NCI-H2196 (cell line): ENCODE results near the gene RRAGB.
"Not testable (repeated sequence)": the region's sequence is repeated elsewhere in the genome, so short reads cannot be mapped to it uniquely, and the experiment has no call there.

Source experiments
- DNase-seq: peaks from one replicate; lab custom pipeline; 2025; ENCODE audit not compliant: unreplicated experiment; lab: John Stamatoyannopoulos, UW

RRAGB gene

GRCh38 chrX:55717521-55718497 is at the start of gene RRAGB:
Gene RRAGB (plus strand): TSS chrX:55717749. CDS start chrX:55718328, 579 bp downstream.
- peak; percentile 91 for DNase-seq

GRCh38 chrX:55668084-55668483 is 49.5 kb upstream of the RRAGB start:
- no peak for DNase-seq

GRCh38 chrX:55688579-55688978 is 29.0 kb upstream of the RRAGB start:
- DNase-seq = not testable (repeated sequence)

- DNase-seq = no peak
Measured at GRCh38 chrX:55695227-55696018, 22.1 kb upstream of the RRAGB start.

- DNase-seq = no peak
Measured at GRCh38 chrX:55697381-55697780, 20.2 kb upstream of the RRAGB start.

- DNase-seq = no peak
Measured at GRCh38 chrX:55702671-55703070, 14.9 kb upstream of the RRAGB start.

- not testable (repeated sequence) for DNase-seq
Measured at GRCh38 chrX:55703436-55703835, 14.1 kb upstream of the RRAGB start.

GRCh38 chrX:55705066-55705465 is 12.5 kb upstream of the RRAGB start:
- not testable (repeated sequence) for DNase-seq

- DNase-seq = no peak
Measured at GRCh38 chrX:55709735-55710134, 7.8 kb upstream of the RRAGB start.

GRCh38 chrX:55710701-55711100 is 6.8 kb upstream of the RRAGB start:
- DNase-seq = no peak

GRCh38 chrX:55713631-55714030 is 3.9 kb upstream of the RRAGB start:
- DNase-seq = no peak

- DNase-seq = no peak
Measured at GRCh38 chrX:55714161-55714560, 3.4 kb upstream of the RRAGB start.

GRCh38 chrX:55715847-55716246 is 1.7 kb upstream of the RRAGB start:
- no peak for DNase-seq

- DNase-seq = no peak
Measured at GRCh38 chrX:55716937-55717336, 612 bp upstream of the RRAGB start.

GRCh38 chrX:55731826-55732225 is 14.3 kb downstream of the RRAGB start:
- no peak for DNase-seq

GRCh38 chrX:55738969-55739368 is 21.4 kb downstream of the RRAGB start:
- DNase-seq = no peak

GRCh38 chrX:55742649-55743048 is 25.1 kb downstream of the RRAGB start:
- no peak for DNase-seq

GRCh38 chrX:55748463-55748862 is 30.9 kb downstream of the RRAGB start:
- DNase-seq = not testable (repeated sequence)

GRCh38 chrX:55750256-55750655 is 32.7 kb downstream of the RRAGB start:
- no peak for DNase-seq

- no peak for DNase-seq
Measured at GRCh38 chrX:55754861-55755294, 37.3 kb downstream of the RRAGB start.

- DNase-seq = no peak
Measured at GRCh38 chrX:55758033-55758432, 40.5 kb downstream of the RRAGB start.

- DNase-seq = no peak
Measured at GRCh38 chrX:55759478-55759877, 41.9 kb downstream of the RRAGB start.
